Caco-2 (cell line): ENCODE data around the gene ACY1. TPM values are rescaled to one million over a fixed set of nuclear protein-coding genes. Genes with fewer than 3 reads are reported as not detected.
"Not testable (repeated sequence)": the region's sequence is repeated elsewhere in the genome, so short reads cannot be mapped to it uniquely, and the experiment has no call there.

Experiments
- BruUV-seq: library from RNA; stranded (reverse); fragments of 400-500 nt; replicated peaks from 2 replicates; lab custom pipeline; 2021; lab: Mats Ljungman, UMichigan
- CTCF ChIA-PET: fragments of 300-600 bp; sonication (Branson Sonifier 250); formaldehyde crosslinking; loops from one replicate; lab custom pipeline; 2022; ENCODE audit warnings: antibody characterized with exemption; lab: Charles Lee
- POLR2A ChIA-PET: fragments of 300-600 bp; sonication (Branson Sonifier 250); formaldehyde crosslinking; loops from one replicate; lab custom pipeline; 2022; ENCODE audit warnings: antibody characterized with exemption; lab: Charles Lee
- DNase-seq, 2 experiments: peaks; one replicate each; pipeline versions ENCODE4 v3.0.0 to v3.0.0-alpha.2; 2020 to 2022
- H3K27me3 ChIP-seq: replicated peaks from 2 replicates; pipeline ENCODE4 v1.6.0; 2011; ENCODE audit warnings: low read length; ENCODE audit not compliant: control insufficient read depth, insufficient read depth
- H3K36me3 ChIP-seq: 2 replicates; pipeline ENCODE4 v1.5.1; 2011; ENCODE audit warnings: low read length; ENCODE audit not compliant: control insufficient read depth, insufficient read depth
- H3K4me1 ChIP-seq: fragments of 250-450 bp; sonication (Bioruptor Pico); 2 replicates; pipeline ENCODE4 v1.5.1; 2020; ENCODE audit warnings: mild to moderate bottlenecking
- H3K4me3 ChIP-seq: 2 replicates; pipeline ENCODE4 v1.5.1; 2011; ENCODE audit warnings: low read depth, mild to moderate bottlenecking, control low read depth, low read length
- H3K9me3 ChIP-seq: fragments of 250-450 bp; sonication (Bioruptor Pico); 2 replicates; pipeline ENCODE4 v1.5.1; 2020; ENCODE audit warnings: mild to moderate bottlenecking, moderate library complexity
- H3K27ac Mint-ChIP-seq: one replicate; pipeline ENCODE4 v1.8.0; 2022; ENCODE audit warnings: mixed read lengths; ENCODE audit not compliant: unreplicated experiment
- H3K27me3 Mint-ChIP-seq: one replicate; pipeline ENCODE4 v1.8.0; 2022; ENCODE audit warnings: mixed read lengths; ENCODE audit not compliant: insufficient read depth, unreplicated experiment
- H3K36me3 Mint-ChIP-seq: one replicate; pipeline ENCODE4 v1.8.0; 2022; ENCODE audit warnings: mild to moderate bottlenecking, mixed read lengths; ENCODE audit not compliant: insufficient read depth, unreplicated experiment
- H3K4me1 Mint-ChIP-seq: one replicate; pipeline ENCODE4 v1.8.0; 2022; ENCODE audit warnings: low read depth, mixed read lengths; ENCODE audit not compliant: unreplicated experiment
- H3K4me3 Mint-ChIP-seq: one replicate; pipeline ENCODE4 v1.8.0; 2022; ENCODE audit warnings: mild to moderate bottlenecking, moderate library complexity, mixed read lengths; ENCODE audit not compliant: unreplicated experiment
- H3K9me3 Mint-ChIP-seq: one replicate; pipeline ENCODE4 v1.8.0; 2022; ENCODE audit warnings: mixed read lengths; ENCODE audit not compliant: unreplicated experiment
- CTCF ChIP-seq, 2 experiments: fragments of 200-600 bp in 1 of 2; IDR thresholded peaks; 1 replicate in 1 of 2; 2 replicates in 1 of 2; pipeline versions ENCODE4 v1.5.1 to v1.8.0; 2011 to 2022; ENCODE audit warnings: antibody characterized with exemption in 1 of 2, control low read depth in 1 of 2, inconsistent platforms in 1 of 2, low read depth in 1 of 2, low read length in 1 of 2, mild to moderate bottlenecking in 1 of 2, moderate library complexity in 1 of 2; ENCODE audit not compliant: insufficient read depth in 1 of 2, severe bottlenecking in 1 of 2, unreplicated experiment in 1 of 2
- intact Hi-C: fragments of 100-400 bp; cut with micrococcal nuclease; formaldehyde crosslinking; loops from one replicate; pipeline ENCODE4 v1.10.0; 2022; ENCODE audit not compliant: unreplicated experiment
- total RNA-seq: library from RNA; stranded (reverse); gene quantifications from 2 replicates; pipeline ENCODE4 v1.2.3, GENCODE V29; 2022

ACY1 gene
- total RNA-seq, 1 experiment from 2014 or later = 62.4 TPM

DNA sequence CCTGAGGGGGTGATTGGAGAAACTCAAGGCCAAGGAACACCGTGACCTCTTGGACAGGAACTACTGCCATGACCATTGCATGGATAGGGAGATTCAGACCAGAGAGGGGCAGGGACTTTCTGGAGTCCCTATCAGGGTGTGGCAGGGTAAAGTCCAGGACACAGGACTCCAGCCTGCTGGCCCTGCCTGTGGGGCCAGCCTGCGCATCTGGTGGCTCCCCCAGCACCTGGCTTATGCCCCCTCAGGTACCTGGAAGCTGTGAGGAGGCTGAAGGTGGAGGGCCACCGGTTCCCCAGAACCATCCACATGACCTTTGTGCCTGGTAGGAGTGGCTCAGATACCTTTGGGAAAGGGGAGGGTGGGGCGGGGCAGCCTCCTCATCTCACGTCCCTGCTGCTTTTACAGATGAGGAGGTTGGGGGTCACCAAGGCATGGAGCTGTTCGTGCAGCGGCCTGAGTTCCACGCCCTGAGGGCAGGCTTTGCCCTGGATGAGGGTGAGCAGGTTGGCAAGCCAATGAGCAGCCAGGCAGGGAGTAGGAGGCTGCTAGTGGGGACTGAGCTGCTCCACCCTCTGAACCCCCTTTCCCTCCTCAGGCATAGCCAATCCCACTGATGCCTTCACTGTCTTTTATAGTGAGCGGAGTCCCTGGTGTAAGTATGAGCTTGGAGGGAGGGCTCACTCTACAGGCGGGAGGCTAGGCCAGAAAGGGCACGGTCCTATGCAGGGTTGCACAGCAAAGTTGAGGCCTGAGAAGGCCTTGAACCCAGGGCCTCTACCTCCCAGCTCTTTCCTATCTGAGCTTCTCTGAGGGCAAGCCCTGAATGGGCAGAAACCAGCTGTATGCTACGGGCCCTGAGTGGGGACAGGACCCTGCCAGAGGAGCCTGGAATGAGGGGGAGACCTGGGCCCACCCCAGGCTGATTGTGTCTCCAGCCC is 2.9 kb downstream of the ACY1 start:
- 0 out of 2 replicates have a peak overlapping the region, but pooled peaks have one; percentile 14 for H3K4me3 ChIP-seq
- Mint-ChIP-seq H3K4me1 (peaks cover 23% of the 10 kb centered on the region), H3K27ac (peak overlapping the region; percentile 90), H3K36me3 (peaks cover 42% of the 10 kb centered on the region), H3K27me3 (no peaks in the 10 kb centered on the region), H3K4me3 (peak overlapping the region; percentile 99), H3K9me3 (no peaks in the 10 kb centered on the region)
- TF ChIP-seq CTCF (IDR thresholded peaks at IDR 0.05; ENCODE audit: insufficient read depth in 1 of 2, low read depth in 1 of 2, low read length in 1 of 2, severe bottlenecking in 1 of 2, unreplicated experiment in 1 of 2) = no peak
- DNase-seq = peak; percentile 45 to 74
- H3K27me3 ChIP-seq = no peaks in the 10 kb centered on the region
- peaks cover 44% of the 10 kb centered on the region for H3K4me1 ChIP-seq
- POLR2A ChIA-PET = interaction anchor here (2.1 kb wide), 1 partner anchor 10 kb away, joined by 7 read pairs; the partner anchor contains the start of gene RPL29
- BruUV-seq = no TSS peak
- H3K9me3 ChIP-seq = no peaks in the 10 kb centered on the region
- intact Hi-C loops = no loop called here
- H3K36me3 ChIP-seq = peaks cover 3% of the 10 kb centered on the region
- CTCF ChIA-PET = interaction anchor here (2.4 kb wide), 1 partner anchor 45 kb away, joined by 5 read pairs; the partner anchor contains the start of gene RRP9

DNA sequence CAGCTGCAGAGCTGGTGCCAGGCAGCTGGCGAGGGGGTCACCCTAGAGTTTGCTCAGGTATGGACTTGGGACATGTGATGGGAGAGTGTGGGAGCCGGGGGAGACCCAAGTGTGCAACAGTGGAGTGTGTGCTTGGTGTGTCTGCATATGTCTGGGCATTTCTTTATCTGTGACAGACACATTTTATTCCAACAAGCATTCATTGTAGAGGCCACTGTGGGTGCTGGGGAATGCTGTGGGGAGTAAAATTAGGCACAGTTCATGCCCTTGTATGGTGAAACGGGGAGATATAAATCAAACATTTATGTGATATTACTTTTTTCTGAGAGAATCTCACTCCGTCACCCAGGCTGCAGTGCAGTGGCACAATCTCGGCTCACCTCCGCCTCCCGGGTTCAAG is 4.2 kb downstream of the ACY1 start:
- no peak for DNase-seq
- Mint-ChIP-seq H3K36me3 (peaks cover 50% of the 10 kb centered on the region), H3K9me3 (no peaks in the 10 kb centered on the region), H3K27ac (no peak overlapping the region), H3K27me3 (no peaks in the 10 kb centered on the region), H3K4me1 (peaks cover 23% of the 10 kb centered on the region), H3K4me3 (no peak overlapping the region)
- Histone ChIP-seq H3K27me3 (no peaks in the 10 kb centered on the region), H3K9me3 (no peaks in the 10 kb centered on the region), H3K4me1 (peaks cover 35% of the 10 kb centered on the region), H3K4me3 (no peak overlapping the region), H3K36me3 (peaks cover 3% of the 10 kb centered on the region)
- TF ChIP-seq CTCF (IDR thresholded peaks at IDR 0.05; ENCODE audit: insufficient read depth in 1 of 2, low read depth in 1 of 2, low read length in 1 of 2, severe bottlenecking in 1 of 2, unreplicated experiment in 1 of 2) = no peak
- ChIA-PET POLR2A (interaction anchor here (2.1 kb wide), 1 partner anchor 8 kb away, joined by 7 read pairs; the partner anchor contains the start of gene RPL29), CTCF (interaction anchor here (2.4 kb wide), 1 partner anchor 46 kb away, joined by 5 read pairs; the partner anchor contains the start of gene RRP9)
- intact Hi-C loops = no loop called here
- BruUV-seq = no TSS peak

DNA sequence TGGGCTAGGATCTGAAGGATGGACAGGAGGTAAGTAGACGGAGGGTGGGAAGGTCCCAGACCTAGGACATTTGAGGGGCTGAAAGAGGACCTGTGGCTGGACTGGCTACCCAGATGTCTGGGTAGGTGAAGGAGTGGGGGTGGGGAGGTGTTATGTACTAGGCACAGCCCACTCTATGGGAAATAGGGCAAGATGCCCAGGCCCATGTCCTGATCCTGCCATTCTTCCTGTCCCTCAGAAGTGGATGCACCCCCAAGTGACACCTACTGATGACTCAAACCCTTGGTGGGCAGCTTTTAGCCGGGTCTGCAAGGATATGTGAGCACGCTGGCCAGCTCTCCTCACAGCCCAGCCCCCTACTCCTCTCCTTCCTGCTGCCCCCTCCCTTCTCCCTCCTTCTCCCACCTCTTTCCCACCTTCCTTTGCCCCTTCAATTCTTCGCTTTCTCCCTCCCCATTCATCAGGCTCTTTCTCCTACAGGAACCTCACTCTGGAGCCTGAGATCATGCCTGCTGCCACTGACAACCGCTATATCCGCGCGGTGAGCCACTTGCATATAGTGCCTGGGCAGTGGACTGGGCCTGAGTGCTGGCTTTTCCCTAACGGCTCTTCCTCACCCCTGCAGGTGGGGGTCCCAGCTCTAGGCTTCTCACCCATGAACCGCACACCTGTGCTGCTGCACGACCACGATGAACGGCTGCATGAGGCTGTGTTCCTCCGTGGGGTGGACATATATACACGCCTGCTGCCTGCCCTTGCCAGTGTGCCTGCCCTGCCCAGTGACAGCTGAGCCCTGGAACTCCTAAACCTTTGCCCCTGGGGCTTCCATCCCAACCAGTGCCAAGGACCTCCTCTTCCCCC is 5.2 kb downstream of the ACY1 start:
- no TSS peak for BruUV-seq
- Histone ChIP-seq H3K4me1 (peaks cover 35% of the 10 kb centered on the region), H3K36me3 (peaks cover 3% of the 10 kb centered on the region), H3K27me3 (no peaks in the 10 kb centered on the region), H3K9me3 (no peaks in the 10 kb centered on the region), H3K4me3 (no peak overlapping the region)
- H3K27me3 Mint-ChIP-seq = no peaks in the 10 kb centered on the region
- POLR2A ChIA-PET = no interaction called here
- H3K4me1 Mint-ChIP-seq = peaks cover 23% of the 10 kb centered on the region
- no peak for DNase-seq
- H3K9me3 Mint-ChIP-seq = no peaks in the 10 kb centered on the region
- intact Hi-C loops = no loop called here
- no peak overlapping the region for H3K27ac Mint-ChIP-seq
- CTCF ChIA-PET = no interaction called here
- no peak for TF ChIP-seq CTCF (IDR thresholded peaks at IDR 0.05; ENCODE audit: insufficient read depth in 1 of 2, low read depth in 1 of 2, low read length in 1 of 2, severe bottlenecking in 1 of 2, unreplicated experiment in 1 of 2)
- H3K4me3 Mint-ChIP-seq = no peak overlapping the region
- H3K36me3 Mint-ChIP-seq = peaks cover 51% of the 10 kb centered on the region

DNA sequence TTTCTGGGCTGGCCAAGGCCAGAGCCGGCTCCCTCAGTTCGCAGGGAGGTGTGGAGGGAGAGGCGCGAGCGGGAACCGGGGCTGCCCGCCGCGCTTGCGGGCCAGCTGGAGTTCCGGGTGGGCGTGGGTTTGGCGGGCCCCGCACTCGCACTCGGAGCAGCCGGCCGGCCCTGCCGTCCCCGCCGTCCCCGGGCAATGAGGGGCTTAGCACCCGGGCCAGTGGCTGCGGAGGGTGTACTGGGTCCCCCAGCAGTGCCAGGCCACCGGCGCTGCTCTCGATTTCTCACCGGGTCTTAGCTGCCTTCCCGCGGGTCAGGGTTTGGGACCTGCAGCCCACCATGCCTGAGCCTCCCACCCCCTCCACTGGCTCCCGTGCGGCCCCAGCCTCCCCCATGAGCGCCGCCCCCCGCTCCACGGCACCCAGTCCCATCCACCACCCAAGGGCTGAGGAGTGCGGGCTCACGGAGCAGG is 7.2 kb downstream of the ACY1 start:
- Mint-ChIP-seq H3K36me3 (peaks cover 69% of the 10 kb centered on the region), H3K4me1 (peaks cover 23% of the 10 kb centered on the region), H3K27ac (peak overlapping the region; percentile 76)
- H3K4me1 ChIP-seq = peaks cover 28% of the 10 kb centered on the region
- intact Hi-C loops, BruUV-seq, H3K4me3 Mint-ChIP-seq, H3K4me3 ChIP-seq, H3K9me3 ChIP-seq, H3K27me3 ChIP-seq, DNase-seq, H3K9me3 Mint-ChIP-seq, H3K36me3 ChIP-seq, H3K27me3 Mint-ChIP-seq: not testable (repeated sequence)
- POLR2A ChIA-PET = interaction anchor here (2.4 kb wide), 1 partner anchor 8 kb away, joined by 15 read pairs; the partner anchor contains the start of gene ACY1
- CTCF ChIA-PET = interaction anchor here (0.6 to 0.8 kb wide), 3 partner anchors 8 to 274 kb away, joined by 3 to 4 read pairs (median 3); partner anchors contain the start of gene RRP9
